SK-N-SH (cell line): ENCODE measurements around the gene PARP16. TPM values are rescaled to one million over a fixed set of nuclear protein-coding genes. Genes with fewer than 3 reads are reported as not detected.

Source experiments
- CTCF ChIA-PET: fragments of 300-600, 350-600 bp; formaldehyde crosslinking; extraction: SDS; loops from one replicate; lab custom pipeline; 2021; lab: Yijun Ruan, JAX
- POLR2A ChIA-PET: fragments of 350-600 bp; sonication (Branson Sonifier 250); formaldehyde crosslinking; extraction: SDS; loops from one replicate; lab custom pipeline; 2020; ENCODE audit warnings: antibody characterized with exemption, inconsistent platforms; lab: Yijun Ruan, JAX
- DNase-seq: peaks from one replicate; pipeline ENCODE4 v3.0.0; 2012
- H2AFZ ChIP-seq: fragments of 200-600 bp; sonication (generic); 2 replicates; pipeline ENCODE4 v1.8.1; 2016; ENCODE audit warnings: antibody characterized with exemption, mild to moderate bottlenecking, low read depth
- H3F3A ChIP-seq: fragments of 200-600 bp; sonication (generic); replicated peaks from 2 replicates; pipeline ENCODE3; 2016; ENCODE audit warnings: antibody characterized with exemption, mild to moderate bottlenecking; ENCODE audit not compliant: insufficient read depth
- H3K27ac ChIP-seq, 2 experiments: fragments of 200-500 bp in 1 of 2; fragments of 200-600 bp in 1 of 2; sonication (Bioruptor generic) in 1 of 2; sonication (generic), shearing (Covaris generic) in 1 of 2; 2 replicates each; pipeline versions ENCODE4 v1.5.1 to v1.6.1; 2014 to 2016; ENCODE audit warnings: low read depth in 2 of 2, inconsistent platforms in 1 of 2, low read length in 1 of 2, mild to moderate bottlenecking in 1 of 2, mixed read lengths in 1 of 2
- H3K27me3 ChIP-seq: fragments of 200-600 bp; sonication (generic), shearing (Covaris generic); 2 replicates; pipeline ENCODE4 v1.6.1; 2016; ENCODE audit warnings: mixed run types; ENCODE audit not compliant: insufficient read depth
- H3K36me3 ChIP-seq, 2 experiments: fragments of 200-500 bp in 1 of 2; fragments of 200-600 bp in 1 of 2; sonication (Bioruptor generic) in 1 of 2; sonication (generic) in 1 of 2; replicated peaks in 1 of 2; 2 replicates each; pipeline versions ENCODE3 to v1.5.1; 2014 to 2016; ENCODE audit warnings: low read length in 1 of 2, mild to moderate bottlenecking in 1 of 2; ENCODE audit not compliant: insufficient read depth in 2 of 2, control insufficient read depth in 1 of 2
- H3K4me1 ChIP-seq, 2 experiments: fragments of 200-500 bp in 1 of 2; fragments of 200-600 bp in 1 of 2; sonication (Bioruptor generic) in 1 of 2; sonication (generic), shearing (Covaris generic) in 1 of 2; 2 replicates each; pipeline versions ENCODE4 v1.5.1 to v1.6.1; 2014 to 2016; ENCODE audit warnings: low read depth in 1 of 2, low read length in 1 of 2, mixed run types in 1 of 2; ENCODE audit not compliant: insufficient read depth in 2 of 2, control insufficient read depth in 1 of 2
- H3K4me2 ChIP-seq: fragments of 200-600 bp; sonication (generic), shearing (Covaris generic); 2 replicates; pipeline ENCODE4 v1.6.1; 2017; ENCODE audit warnings: mixed run types
- H3K4me3 ChIP-seq, 2 experiments: fragments of 200-500 bp in 1 of 2; fragments of 200-600 bp in 1 of 2; sonication (Bioruptor generic) in 1 of 2; sonication (generic), shearing (Covaris generic) in 1 of 2; 2 replicates each; pipeline versions ENCODE4 v1.5.1 to v1.8.1; 2014 to 2016; ENCODE audit warnings: low read depth in 2 of 2, inconsistent platforms in 1 of 2, low read length in 1 of 2, mild to moderate bottlenecking in 1 of 2, mixed read lengths in 1 of 2, moderate library complexity in 1 of 2
- H3K79me2 ChIP-seq: fragments of 200-600 bp; sonication (generic); 2 replicates; pipeline ENCODE4 v1.8.1; 2017; ENCODE audit warnings: mild to moderate bottlenecking; ENCODE audit not compliant: insufficient read depth
- H3K9ac ChIP-seq: fragments of 200-600 bp; sonication (generic); 2 replicates; pipeline ENCODE4 v1.6.1; 2017; ENCODE audit warnings: mixed run types
- H3K9me2 ChIP-seq: fragments of 200-600 bp; sonication (generic); 2 replicates; pipeline ENCODE4 v1.6.1; 2017; ENCODE audit warnings: mixed run types
- H3K9me3 ChIP-seq: fragments of 200-600 bp; sonication (generic); 2 replicates; pipeline ENCODE4 v1.6.1; 2017; ENCODE audit warnings: mixed run types, mild to moderate bottlenecking, moderate library complexity
- H4K20me1 ChIP-seq: fragments of 200-600 bp; sonication (generic); 2 replicates; pipeline ENCODE4 v1.6.1; 2017; ENCODE audit warnings: mild to moderate bottlenecking, mixed run types; ENCODE audit not compliant: insufficient read depth
- ELF1 ChIP-seq: IDR thresholded peaks from 2 replicates; pipeline ENCODE4 v1.4.0; 2012
- FOXM1 ChIP-seq: IDR thresholded peaks from 2 replicates; pipeline ENCODE4 v1.4.0; 2012; ENCODE audit warnings: low read depth, mild to moderate bottlenecking
- GABPA ChIP-seq: IDR thresholded peaks from 2 replicates; pipeline ENCODE4 v1.4.0; 2012; ENCODE audit warnings: low read depth, mild to moderate bottlenecking
- IRF3 ChIP-seq: fragments of 150-350 bp; IDR thresholded peaks from 2 replicates; pipeline ENCODE4 v1.6.1; 2016; ENCODE audit warnings: mild to moderate bottlenecking, low read depth, low read length
- MEF2A ChIP-seq: IDR thresholded peaks from 2 replicates; pipeline ENCODE4 v1.4.0; 2012; ENCODE audit warnings: low read depth, borderline replicate concordance
- NFIC ChIP-seq: IDR thresholded peaks from 2 replicates; pipeline ENCODE4 v1.4.0; 2012; ENCODE audit warnings: borderline replicate concordance
- PBX3 ChIP-seq: IDR thresholded peaks from 2 replicates; pipeline ENCODE4; 2012
- POLR2AphosphoS5 ChIP-seq: IDR thresholded peaks from 2 replicates; pipeline ENCODE4 v1.6.1; 2012; ENCODE audit warnings: low read depth, low read length
- RAD21 ChIP-seq: IDR thresholded peaks from 2 replicates; pipeline ENCODE4 v1.6.1; 2012; ENCODE audit warnings: mild to moderate bottlenecking, low read length
- ZBTB33 ChIP-seq: IDR thresholded peaks from 2 replicates; pipeline ENCODE4 v1.4.0; 2012; ENCODE audit warnings: low read depth, borderline replicate concordance
- WGBS: methylation state at CpG from one replicate; pipeline ENCODE4 v1.1.6; 2017; ENCODE audit warnings: low lambda C conversion rate; 5-methylcytosine and 5-hydroxymethylcytosine counted together
- polyA plus RNA-seq, 3 experiments: library from polyadenylated mRNA; depleted of rRNA; stranded (reverse); fragments of >200 nt; gene quantifications; 2 replicates each; pipeline ENCODE4 v1.2.3, GENCODE V29; 2012

The PARP16 gene
- polyA plus RNA-seq, 1 of the 3 experiments (the other 2 are of a cell fraction), result 6.3 TPM

GRCh38 chr15:65210770-65211481 is 75.8 kb downstream of the PARP16 start, which contains the start of gene CILP (continued):
- TF ChIP-seq IRF3 (no peak), NFIC (no peak), GABPA (no peak)

GRCh38 chr15:65209701-65210643 is 76.7 kb downstream of the PARP16 start:
- H3K4me1 ChIP-seq, result peaks cover 9 to 38% of the 10 kb centered on the region in 2 experiments; a peak in 2 of 4 replicates
- no peaks in the 10 kb centered on the region for H3K79me2 ChIP-seq
- H3K4me3 ChIP-seq, result no peak overlapping the region
- no peak overlapping the region for H2AFZ ChIP-seq
- H3K9me3 ChIP-seq, result no peaks in the 10 kb centered on the region
- DNase-seq, result no peak
- no peaks in the 10 kb centered on the region for H3F3A ChIP-seq
- no peak for TF ChIP-seq MEF2A
- no peak for TF ChIP-seq ZBTB33
- TF ChIP-seq RAD21, result no peak
- no peak for TF ChIP-seq POLR2AphosphoS5
- no peak for TF ChIP-seq PBX3
- no peak for TF ChIP-seq FOXM1
- no peak for TF ChIP-seq ELF1
- H3K4me2 ChIP-seq, result no peak overlapping the region
- ChIA-PET POLR2A (interaction anchor here (0.6 kb wide), 1 partner anchor 7 kb away, joined by 3 read pairs; no protein-coding TSS in a partner anchor), CTCF (interaction anchor here (0.9 to 1.2 kb wide), 4 partner anchors 14 to 175 kb away, joined by 3 to 5 read pairs (median 4); no protein-coding TSS in a partner anchor)
- H3K27me3 ChIP-seq, result no peaks in the 10 kb centered on the region
- H3K27ac ChIP-seq, result no peak overlapping the region
- H3K9me2 ChIP-seq, result no peaks in the 10 kb centered on the region
- H3K36me3 ChIP-seq, result no peaks in the 10 kb centered on the region
- no peaks in the 10 kb centered on the region for H4K20me1 ChIP-seq
- H3K9ac ChIP-seq, result no peak overlapping the region
- WGBS, result 77% methylated on average over 15 of the region's 17 CpGs
